ENCODE results near the gene MPND. TPM values are rescaled to one million over a fixed set of nuclear protein-coding genes. Genes with fewer than 3 reads are reported as not detected.

MPND gene
- total and polyA plus RNA-seq, 2 of the 13 experiments (the other 11 are each of a cell fraction or from before 2014, with no cell fraction given), result 10.8 to 15.8 TPM

- TF ChIP-seq PATZ1 (CRISPR knock-in tag; IDR thresholded peaks at IDR 0.05), result no peak; the same call in 1 of the 2 replicates
- TF ChIP-seq ZNF816 (CRISPR knock-in tag; IDR thresholded peaks at IDR 0.05; ENCODE audit: borderline replicate concordance), result peak; percentile 77
- TF ChIP-seq ZNF547 (CRISPR knock-in tag; IDR thresholded peaks at IDR 0.05), result peak; percentile 38
- TF ChIP-seq ATF4 (CRISPR knock-in tag; IDR thresholded peaks at IDR 0.05), result no peak
- no peak; the same call in 1 of the 2 replicates for TF ChIP-seq ZNF788 (CRISPR knock-in tag; IDR thresholded peaks at IDR 0.05; ENCODE audit: borderline replicate concordance)
- TF ChIP-seq ZNF562 (CRISPR knock-in tag; IDR thresholded peaks at IDR 0.05; ENCODE audit: borderline replicate concordance), result no peak
- TF ChIP-seq ZNF883 (CRISPR knock-in tag; IDR thresholded peaks at IDR 0.05; ENCODE audit: not compliant biosample characterization), result no peak
- TF ChIP-seq FUBP1 (CRISPR knock-in tag; IDR thresholded peaks at IDR 0.05; ENCODE audit: borderline replicate concordance), result no peak
- no peak for TF ChIP-seq ZBED4 (CRISPR knock-in tag; IDR thresholded peaks at IDR 0.05; ENCODE audit: borderline replicate concordance)
- TF ChIP-seq SETDB1 (CRISPR knock-in tag; IDR thresholded peaks at IDR 0.05; ENCODE audit: borderline replicate concordance), result no peak
- no peak for TF ChIP-seq ELK4 (CRISPR knock-in tag; IDR thresholded peaks at IDR 0.05; ENCODE audit: borderline replicate concordance)
- TF ChIP-seq TIGD3 (CRISPR knock-in tag; IDR thresholded peaks at IDR 0.05; ENCODE audit: borderline replicate concordance), result no peak
- TF ChIP-seq RFX1 (IDR thresholded peaks at IDR 0.05), result no peak
- peak; percentile 74 for TF ChIP-seq ZFP36L1 (CRISPR knock-in tag; IDR thresholded peaks at IDR 0.05)
- TF ChIP-seq THAP8 (CRISPR knock-in tag; IDR thresholded peaks at IDR 0.05; ENCODE audit: borderline replicate concordance), result no peak
Measured at GRCh38 chr19:4342615-4343369, 570 bp upstream of the MPND start (continued).

All from HepG2 (cell line).